GM12872 (cell line): ENCODE measurements around the gene LRRN2.

ENCODE experiments used
- CTCF ChIP-seq: IDR thresholded peaks from 3 replicates; pipeline ENCODE4 v1.5.1; 2011; ENCODE audit warnings: low read depth, mild to moderate bottlenecking, low read length, moderate library complexity; ENCODE audit not compliant: insufficient read depth

Gene LRRN2

DNA sequence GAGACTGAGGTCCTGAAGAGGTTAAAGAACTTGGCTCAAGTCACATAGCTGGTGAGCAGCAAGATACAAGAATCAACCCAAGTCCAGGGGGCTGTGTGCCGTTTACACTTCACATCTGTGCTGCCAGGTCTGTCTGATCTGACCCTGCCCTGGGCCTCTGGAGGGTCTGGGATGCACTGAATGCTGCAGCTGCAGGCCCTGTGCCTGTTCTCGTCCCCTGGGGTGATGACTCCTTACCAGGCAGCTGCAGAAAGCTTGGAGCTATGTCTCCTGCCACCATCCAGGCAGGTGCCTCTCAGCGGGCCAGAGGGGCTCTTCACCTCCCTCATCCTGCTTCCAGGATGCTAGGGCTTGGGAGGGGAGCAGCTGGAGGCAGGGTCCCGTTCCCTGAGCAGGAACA, 63.5 kb downstream of the LRRN2 start:
- no peak for TF ChIP-seq CTCF

- no peak for TF ChIP-seq CTCF
Observed at GRCh38 chr1:204621396-204621795, 64.1 kb downstream of the LRRN2 start.

DNA sequence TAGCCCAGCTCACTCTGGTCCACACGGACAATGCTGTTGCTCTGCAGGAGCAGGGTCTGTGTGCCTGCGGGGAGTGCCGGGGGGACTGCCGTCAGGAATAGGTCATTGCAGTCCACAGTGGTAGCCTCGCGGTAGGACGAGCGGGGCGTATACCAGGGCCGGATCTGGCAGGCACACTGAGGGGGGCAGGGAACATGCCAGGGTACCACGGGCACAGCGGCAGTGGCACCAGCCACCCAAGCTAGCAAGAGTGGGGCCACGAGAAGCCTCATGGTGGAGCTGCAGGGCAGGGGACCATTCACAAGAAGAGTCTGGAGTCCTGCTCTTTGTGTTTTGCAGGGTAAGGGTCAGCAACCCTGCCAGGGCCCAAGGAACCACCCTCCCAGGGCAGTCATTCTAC, 65.8 kb downstream of the LRRN2 start:
- peak; percentile 30; the same call in 2 of the 3 replicates for TF ChIP-seq CTCF

- TF ChIP-seq CTCF: no peak
Observed at GRCh38 chr1:204618148-204618760, 67.3 kb downstream of the LRRN2 start.

- no peak for TF ChIP-seq CTCF
Observed at GRCh38 chr1:204617256-204618147, 68.0 kb downstream of the LRRN2 start.

GRCh38 chr1:204616641-204617040, 68.9 kb downstream of the LRRN2 start:
- no peak for TF ChIP-seq CTCF

GRCh38 chr1:204615881-204616280, 69.7 kb downstream of the LRRN2 start:
- TF ChIP-seq CTCF: no peak
